GM10266 (cell line): ENCODE measurements around the gene MANEAL.

ENCODE experiments used
- DNase-seq: peaks from one replicate; pipeline ENCODE4 v3.0.0; 2012; ENCODE audit errors: extremely low spot score
- CTCF ChIP-seq: IDR thresholded peaks from 2 replicates; pipeline ENCODE4 v1.5.1; 2012; ENCODE audit warnings: mild to moderate bottlenecking, low read depth; ENCODE audit not compliant: control insufficient read depth, insufficient read depth; ENCODE audit errors: missing control alignments

The MANEAL gene

DNA sequence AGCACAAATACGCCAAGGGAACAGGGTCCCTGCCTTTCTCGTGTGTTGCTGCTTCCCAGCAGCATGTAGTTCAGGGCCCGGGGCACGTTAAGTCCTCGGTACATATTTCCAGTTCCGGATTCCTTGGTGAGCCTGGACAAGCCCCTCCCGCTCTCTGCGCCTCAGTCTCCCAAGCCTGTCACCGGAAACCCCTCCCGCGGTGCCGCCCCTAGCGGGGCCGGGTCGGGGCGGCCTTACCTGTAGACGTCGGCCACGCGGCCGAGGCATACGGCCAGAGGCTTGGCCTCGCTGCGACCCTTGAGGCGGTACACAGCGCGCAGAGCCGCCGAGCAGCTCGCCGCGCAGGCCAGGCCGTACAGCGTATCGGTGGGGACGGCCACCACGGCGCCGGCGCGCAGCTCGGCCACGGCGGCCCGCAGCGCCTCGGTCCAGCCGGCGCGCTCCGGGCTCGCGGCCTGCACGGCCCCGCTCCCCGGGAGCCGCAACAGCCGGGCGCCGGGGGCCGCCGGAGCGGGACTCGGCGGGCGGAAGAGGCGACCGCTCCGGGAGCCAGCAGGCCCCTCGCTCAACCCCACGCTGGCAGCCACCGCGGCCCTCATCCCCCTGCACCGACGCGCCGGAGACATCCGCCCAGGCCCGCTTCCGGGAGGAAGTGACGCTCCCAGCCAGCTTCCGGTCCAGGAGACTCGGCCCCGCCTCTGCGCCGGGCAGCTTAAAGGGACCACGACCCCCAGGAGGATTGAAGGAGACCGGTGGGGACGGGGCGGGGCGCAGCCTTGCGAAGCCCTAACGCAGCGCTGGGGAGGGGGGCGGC lies 14.1 kb downstream of the MANEAL start, which contains the start of the genes C1orf122 and YRDC:
Gene C1orf122 (plus strand): TSS at position 236 of the 814 bp plus-strand sequence. CDS start 615 bp downstream, outside the sequence.
Gene YRDC (minus strand): TSS at position 654 of the 814 bp plus-strand sequence. CDS start 28 bp downstream, at position 626.
- peak; percentile 99 for DNase-seq
- no peak for TF ChIP-seq CTCF

GRCh38 chr1:37808369-37809319 lies 15.0 kb downstream of the MANEAL start:
- DNase-seq = peak; percentile 91
- TF ChIP-seq CTCF = no peak

GRCh38 chr1:37809942-37810341 lies 16.3 kb downstream of the MANEAL start:
- TF ChIP-seq CTCF = no peak
- DNase-seq = no peak

GRCh38 chr1:37811027-37811655 lies 17.5 kb downstream of the MANEAL start:
- peak; percentile 78 for TF ChIP-seq CTCF
- peak; percentile 76 for DNase-seq

GRCh38 chr1:37813529-37814145 lies 20.0 kb downstream of the MANEAL start:
- TF ChIP-seq CTCF = no peak
- DNase-seq = no peak

GRCh38 chr1:37814252-37814651 lies 20.6 kb downstream of the MANEAL start:
- no peak for TF ChIP-seq CTCF
- no peak for DNase-seq
